NCI-H524 treated with DMSO at 0.1 percent for 48 hours (cell line): Measurements from ENCODE around the gene SSBP3.

Source experiments
- DNase-seq: peaks from one replicate; lab custom pipeline; 2025; lab: John Stamatoyannopoulos, UW

SSBP3 gene

GRCh38 chr1:54266908-54267307, 139.3 kb downstream of the SSBP3 start:
- no peak for DNase-seq

- no peak for DNase-seq
Observed at GRCh38 chr1:54266195-54266594, 140.0 kb downstream of the SSBP3 start.

GRCh38 chr1:54265659-54266058, 140.5 kb downstream of the SSBP3 start:
- DNase-seq, result no peak

- no peak for DNase-seq
Observed at GRCh38 chr1:54265126-54265525, 141.1 kb downstream of the SSBP3 start.

DNA sequence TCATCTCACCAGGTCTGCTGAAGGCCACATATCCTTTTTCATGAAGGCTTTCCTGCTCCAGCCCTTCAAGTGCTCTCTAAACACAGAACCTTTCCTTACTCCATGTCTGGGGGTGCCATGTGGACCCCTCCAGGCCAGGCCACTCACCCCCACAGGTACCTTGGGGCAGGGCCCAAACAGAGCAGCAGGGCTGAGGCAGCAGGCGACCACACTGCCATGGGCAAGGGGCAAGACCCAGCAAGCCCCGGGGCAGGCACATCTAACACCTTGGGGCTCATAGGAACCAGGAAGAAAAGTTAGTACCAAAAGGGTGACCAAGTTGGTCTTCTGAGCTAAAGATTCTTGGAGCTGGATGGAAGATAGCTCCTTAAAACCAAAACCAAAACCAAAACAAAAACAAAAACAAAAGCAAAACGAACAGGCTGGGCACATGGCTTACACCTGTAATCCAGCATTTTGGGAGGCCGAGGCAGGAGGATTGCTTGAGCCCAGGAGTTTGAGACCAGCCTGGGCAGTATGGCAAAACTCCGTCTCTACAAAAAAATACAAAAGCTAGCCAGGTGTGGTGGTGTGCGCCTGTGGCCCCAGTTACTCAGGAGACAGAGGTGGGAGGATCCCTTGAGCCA, 142.5 kb downstream of the SSBP3 start:
- DNase-seq, result no peak

GRCh38 chr1:54262244-54262643, 143.9 kb downstream of the SSBP3 start:
- no peak for DNase-seq

GRCh38 chr1:54260810-54261209, 145.4 kb downstream of the SSBP3 start:
- no peak for DNase-seq

GRCh38 chr1:54259546-54260140, 146.6 kb downstream of the SSBP3 start:
- no peak for DNase-seq

GRCh38 chr1:54257876-54258275, 148.3 kb downstream of the SSBP3 start:
- no peak for DNase-seq

GRCh38 chr1:54257346-54257620, 148.9 kb downstream of the SSBP3 start:
- no peak for DNase-seq

DNA sequence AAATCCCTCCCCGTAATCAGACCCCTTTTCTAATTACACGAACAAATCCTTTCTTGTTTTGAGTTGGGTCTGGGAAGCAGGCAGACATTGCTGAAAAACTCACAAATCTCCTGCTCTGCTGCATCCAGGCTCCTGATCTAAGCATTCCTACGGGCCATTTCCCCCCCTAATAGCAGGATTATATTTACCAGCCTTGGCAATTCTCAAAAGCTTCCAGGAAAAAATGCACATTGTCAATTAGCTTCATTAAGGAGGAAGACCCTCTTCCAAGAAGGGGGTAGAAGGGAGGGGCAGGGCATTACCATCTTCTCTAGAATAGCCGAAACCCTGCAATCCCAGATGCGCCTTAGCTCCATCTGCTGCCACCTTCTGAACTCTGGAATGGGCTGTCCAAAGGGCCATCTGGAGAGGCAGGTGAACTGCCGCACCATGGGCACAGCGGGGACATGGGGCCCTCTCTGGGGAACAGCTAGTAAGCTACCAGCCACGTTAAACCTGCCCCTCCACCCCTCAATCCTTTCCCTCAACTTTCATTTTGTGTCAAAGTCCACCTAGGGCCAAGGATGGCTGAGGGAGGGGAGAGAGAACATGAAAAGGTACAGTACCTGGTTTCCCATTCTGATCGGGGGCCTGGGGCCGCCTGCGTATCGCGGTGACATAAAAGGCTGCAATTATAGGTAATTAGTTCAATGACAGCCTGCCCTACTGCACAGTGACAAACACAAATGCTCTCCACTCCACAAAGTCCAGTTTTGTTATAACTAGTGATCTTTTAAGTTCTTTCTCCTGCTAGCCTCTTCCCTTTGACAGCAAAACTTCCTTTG, 149.5 kb downstream of the SSBP3 start:
- peak; percentile 78 for DNase-seq

GRCh38 chr1:54255026-54255702, 151.0 kb downstream of the SSBP3 start:
- DNase-seq, result no peak

DNA sequence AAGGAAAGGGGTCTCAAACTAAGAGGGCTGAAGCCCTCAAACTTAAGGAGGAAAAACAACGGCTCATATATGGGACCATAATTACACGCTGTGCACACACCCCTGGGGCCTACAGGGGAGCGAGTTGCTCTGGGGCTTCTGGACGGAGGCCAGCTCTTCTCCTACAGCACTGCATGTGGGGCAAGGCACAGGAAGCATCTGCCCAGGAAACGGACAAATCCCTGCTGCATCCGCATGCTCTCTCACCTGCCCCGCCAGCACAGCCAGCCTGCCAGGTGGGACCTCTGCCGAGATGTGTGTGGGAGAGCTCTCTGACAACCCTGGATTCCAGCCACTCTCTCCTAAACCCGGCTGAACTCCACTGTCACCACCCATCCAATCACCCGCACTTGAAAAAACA, 152.1 kb downstream of the SSBP3 start:
- DNase-seq, result no peak

DNA sequence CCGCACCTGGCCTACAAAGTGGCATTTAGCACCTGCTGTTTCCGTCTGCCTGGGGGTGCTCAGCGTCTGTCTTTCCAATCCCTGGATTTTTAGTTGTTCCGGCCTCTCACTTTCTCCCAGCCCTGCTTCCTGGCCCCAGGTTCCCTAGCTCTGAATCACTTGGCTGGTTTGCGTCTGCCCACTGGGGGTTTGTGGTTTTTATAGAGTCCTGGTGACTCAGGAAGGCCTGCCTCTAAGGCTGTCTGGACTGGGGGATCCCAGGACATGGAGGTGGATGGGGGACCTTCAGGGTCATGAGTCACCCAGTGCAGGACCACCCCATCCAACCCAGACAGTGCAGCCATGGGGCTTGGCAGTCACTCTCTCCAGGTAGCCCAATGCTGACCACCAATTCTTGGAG, 152.7 kb downstream of the SSBP3 start:
- DNase-seq, result no peak

- no peak for DNase-seq
Observed at GRCh38 chr1:54252371-54252936, 153.7 kb downstream of the SSBP3 start.

DNA sequence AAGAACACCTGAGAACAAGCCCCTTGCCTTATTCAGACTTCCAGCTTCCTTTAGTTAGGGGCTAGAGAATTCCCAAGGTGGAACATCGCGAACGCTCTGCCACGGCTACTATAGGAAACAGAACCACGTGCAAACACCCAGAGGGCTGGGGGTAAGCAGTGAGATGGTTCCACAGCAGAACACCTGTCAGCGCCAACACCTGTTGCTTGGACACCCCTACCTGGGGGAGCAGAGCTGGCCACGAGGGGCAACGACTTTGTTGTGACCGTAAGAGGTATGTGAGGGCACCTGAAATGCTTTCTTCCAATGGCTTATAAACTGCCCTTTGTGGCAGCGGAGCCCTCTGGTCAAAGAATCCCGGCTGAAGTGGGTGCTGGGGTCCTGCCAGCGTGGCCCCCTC, 155.5 kb downstream of the SSBP3 start:
- DNase-seq, result no peak

DNA sequence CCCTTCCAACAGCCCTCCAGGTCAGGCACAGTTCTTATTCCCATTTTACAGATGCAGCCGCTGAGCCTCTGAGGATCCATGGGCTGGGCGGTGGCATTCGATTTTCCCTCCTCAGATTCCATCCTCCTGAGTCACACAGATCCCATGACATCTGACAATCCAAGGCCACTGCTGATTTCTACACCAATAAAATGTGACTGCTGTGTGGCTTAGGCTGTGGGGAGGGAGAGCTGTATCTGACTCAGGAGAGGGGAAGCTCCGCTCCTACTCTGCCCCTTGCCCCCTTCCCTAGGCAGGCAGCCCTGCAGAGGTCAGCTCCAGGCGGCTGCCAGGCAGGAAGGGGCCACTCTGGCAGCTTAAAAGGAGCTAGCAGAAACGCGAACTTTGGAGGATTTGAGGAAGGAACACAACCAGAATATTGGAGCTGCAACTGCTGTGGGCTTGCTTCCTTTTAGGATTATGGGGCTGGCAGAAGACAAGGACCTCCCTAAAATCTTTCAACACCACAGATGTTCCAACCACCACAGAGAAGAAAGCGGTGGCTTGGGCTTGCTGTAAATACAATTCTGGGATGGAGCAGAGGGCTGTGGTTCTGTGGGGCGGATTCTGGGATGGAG, 156.3 kb downstream of the SSBP3 start:
- no peak for DNase-seq

GRCh38 chr1:54248966-54249365, 157.2 kb downstream of the SSBP3 start:
- DNase-seq, result no peak

- DNase-seq, result no peak
Observed at GRCh38 chr1:54247863-54248515, 158.2 kb downstream of the SSBP3 start.

DNA sequence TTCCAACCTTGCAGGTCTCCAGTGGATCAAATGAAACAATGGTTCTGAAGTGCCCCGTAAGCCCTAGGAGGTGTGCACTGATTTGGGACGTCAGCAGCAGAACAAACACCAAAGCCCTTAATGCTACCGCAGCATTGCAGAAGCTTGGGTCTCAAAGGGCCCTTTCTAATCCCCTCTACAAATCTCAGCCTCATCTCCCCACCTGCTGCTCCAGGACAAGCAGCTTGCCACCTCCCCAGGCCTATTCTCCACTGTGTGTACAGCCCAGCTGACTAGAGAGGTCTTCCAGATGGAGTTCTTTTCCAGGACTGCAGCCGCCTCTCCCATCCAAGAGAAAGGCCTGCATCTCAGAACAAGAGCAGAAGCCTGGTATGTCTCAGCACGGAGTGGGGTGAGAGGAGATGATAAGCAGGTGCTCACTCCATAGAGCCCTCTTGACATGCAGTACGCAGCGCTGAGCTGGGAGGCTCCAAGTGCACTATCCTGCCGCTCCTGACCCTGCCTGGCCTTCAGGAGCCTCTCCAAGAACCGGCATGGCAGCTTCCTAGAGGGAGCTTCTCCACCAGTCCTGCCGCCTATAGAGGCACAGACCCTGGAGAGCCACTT, 160.0 kb downstream of the SSBP3 start:
- peak; percentile 92 for DNase-seq

- DNase-seq, result no peak
Observed at GRCh38 chr1:54245501-54245900, 160.7 kb downstream of the SSBP3 start.
